Kidney glomerular epithelial cell (primary cell): Measurements from ENCODE around the gene PEAK1.

ENCODE experiments used
- DNase-seq: peaks from one replicate; lab custom pipeline; 2025; lab: John Stamatoyannopoulos, UW

PEAK1 gene

GRCh38 chr15:77356305-77356704 is 63.6 kb downstream of the PEAK1 start:
- DNase-seq: no peak

GRCh38 chr15:77355321-77355720 is 64.6 kb downstream of the PEAK1 start:
- no peak for DNase-seq

- DNase-seq: no peak
Measured at GRCh38 chr15:77354063-77354462, 65.8 kb downstream of the PEAK1 start.

- DNase-seq: no peak
Measured at GRCh38 chr15:77352887-77353286, 67.0 kb downstream of the PEAK1 start.

GRCh38 chr15:77350792-77351191 is 69.1 kb downstream of the PEAK1 start:
- no peak for DNase-seq

GRCh38 chr15:77349666-77350065 is 70.2 kb downstream of the PEAK1 start:
- no peak for DNase-seq

- no peak for DNase-seq
Measured at GRCh38 chr15:77348511-77348910, 71.4 kb downstream of the PEAK1 start.

- no peak for DNase-seq
Measured at GRCh38 chr15:77347197-77347596, 72.7 kb downstream of the PEAK1 start.

- DNase-seq: no peak
Measured at GRCh38 chr15:77346245-77347036, 73.5 kb downstream of the PEAK1 start.

GRCh38 chr15:77342807-77343206 is 77.1 kb downstream of the PEAK1 start:
- DNase-seq: no peak

- DNase-seq: no peak
Measured at GRCh38 chr15:77340245-77340644, 79.7 kb downstream of the PEAK1 start.

- no peak for DNase-seq
Measured at GRCh38 chr15:77336006-77336405, 83.9 kb downstream of the PEAK1 start.

- DNase-seq: no peak
Measured at GRCh38 chr15:77335298-77335697, 84.6 kb downstream of the PEAK1 start.

GRCh38 chr15:77333166-77333565 is 86.7 kb downstream of the PEAK1 start:
- DNase-seq: no peak

GRCh38 chr15:77329202-77329601 is 90.7 kb downstream of the PEAK1 start:
- no peak for DNase-seq

GRCh38 chr15:77327844-77328529 is 91.9 kb downstream of the PEAK1 start:
- DNase-seq: no peak

GRCh38 chr15:77327168-77327567 is 92.7 kb downstream of the PEAK1 start:
- DNase-seq: no peak

- DNase-seq: no peak
Measured at GRCh38 chr15:77326366-77326765, 93.5 kb downstream of the PEAK1 start.

- no peak for DNase-seq
Measured at GRCh38 chr15:77312523-77312922, 107.4 kb downstream of the PEAK1 start.

GRCh38 chr15:77311618-77312398 is 108.1 kb downstream of the PEAK1 start:
- no peak for DNase-seq

GRCh38 chr15:77311020-77311419 is 108.9 kb downstream of the PEAK1 start:
- DNase-seq: no peak

GRCh38 chr15:77309392-77309791 is 110.5 kb downstream of the PEAK1 start:
- DNase-seq: no peak

- no peak for DNase-seq
Measured at GRCh38 chr15:77305953-77306352, 114.0 kb downstream of the PEAK1 start.
